GM21390 (cell line): Measurements from ENCODE around the gene WASL.

Experiments used
- ATAC-seq: cut with Tn5 transposase; IDR thresholded peaks from one replicate; pipeline ENCODE4 v1.9.1; 2021; ENCODE audit not compliant: unreplicated experiment

The WASL gene

DNA sequence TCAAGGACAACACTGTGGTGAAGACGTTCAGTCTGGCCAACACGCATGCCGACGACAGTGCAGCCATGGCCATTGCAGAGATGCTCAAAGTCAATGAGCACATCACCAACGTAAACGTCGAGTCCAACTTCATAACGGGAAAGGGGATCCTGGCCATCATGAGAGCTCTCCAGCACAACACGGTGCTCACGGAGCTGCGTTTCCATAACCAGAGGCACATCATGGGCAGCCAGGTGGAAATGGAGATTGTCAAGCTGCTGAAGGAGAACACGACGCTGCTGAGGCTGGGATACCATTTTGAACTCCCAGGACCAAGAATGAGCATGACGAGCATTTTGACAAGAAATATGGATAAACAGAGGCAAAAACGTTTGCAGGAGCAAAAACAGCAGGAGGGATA, 86.5 kb downstream of the WASL start:
- ATAC-seq, result no peak

DNA sequence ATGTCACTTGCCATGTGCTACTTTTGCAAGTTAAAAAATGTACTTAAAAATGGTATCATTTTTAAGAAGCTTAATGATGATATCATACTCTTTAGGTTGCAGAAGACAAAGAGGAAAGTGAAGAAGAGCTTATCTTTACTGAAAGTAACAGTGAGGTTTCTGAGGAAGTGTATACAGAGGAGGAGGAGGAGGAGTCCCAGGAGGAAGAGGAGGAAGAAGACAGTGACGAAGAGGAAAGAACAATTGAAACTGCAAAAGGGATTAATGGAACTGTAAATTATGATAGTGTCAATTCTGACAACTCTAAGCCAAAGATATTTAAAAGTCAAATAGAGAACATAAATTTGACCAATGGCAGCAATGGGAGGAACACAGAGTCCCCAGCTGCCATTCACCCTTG, 87.0 kb downstream of the WASL start:
- no peak for ATAC-seq

DNA sequence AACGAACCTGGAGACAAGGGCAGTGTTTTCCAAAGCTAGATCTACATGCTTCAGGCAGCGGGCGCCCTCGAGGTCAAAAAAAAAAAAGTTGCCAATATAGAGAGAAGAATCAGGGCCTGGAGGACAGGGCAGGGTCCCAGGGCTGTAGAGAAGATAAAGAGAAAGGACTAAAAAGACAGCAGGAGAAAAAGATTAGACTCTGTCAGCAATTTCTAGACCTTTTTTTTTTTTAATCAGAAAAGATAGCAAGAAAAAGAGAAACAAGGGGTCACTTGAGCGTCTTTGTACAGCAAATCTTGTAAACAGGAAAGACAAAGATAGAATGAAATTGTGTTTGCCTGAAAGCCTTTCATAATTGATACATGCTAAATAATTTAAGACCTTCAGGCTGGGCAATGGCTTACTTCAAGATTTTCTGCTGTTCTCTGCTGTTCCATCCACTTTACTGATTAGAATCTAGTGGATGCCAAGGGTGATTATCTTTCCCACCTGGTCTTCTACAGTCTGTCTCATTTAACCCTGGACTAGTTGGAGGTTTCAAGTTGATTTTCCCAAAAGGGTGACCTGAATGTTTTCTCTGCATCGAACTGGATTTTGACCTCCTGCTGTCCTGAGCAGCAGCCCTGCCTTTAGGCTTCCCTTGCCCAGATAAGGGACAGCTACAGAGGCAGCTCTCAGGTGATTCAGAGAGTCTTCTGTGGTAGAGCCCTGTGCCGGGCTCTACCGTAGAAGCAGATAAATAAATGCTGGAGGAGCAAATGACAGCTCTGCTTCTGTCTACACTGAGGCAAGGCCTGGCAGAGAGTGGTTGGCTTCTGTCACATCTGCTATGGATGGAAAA, 88.1 kb downstream of the WASL start:
- no peak for ATAC-seq

DNA sequence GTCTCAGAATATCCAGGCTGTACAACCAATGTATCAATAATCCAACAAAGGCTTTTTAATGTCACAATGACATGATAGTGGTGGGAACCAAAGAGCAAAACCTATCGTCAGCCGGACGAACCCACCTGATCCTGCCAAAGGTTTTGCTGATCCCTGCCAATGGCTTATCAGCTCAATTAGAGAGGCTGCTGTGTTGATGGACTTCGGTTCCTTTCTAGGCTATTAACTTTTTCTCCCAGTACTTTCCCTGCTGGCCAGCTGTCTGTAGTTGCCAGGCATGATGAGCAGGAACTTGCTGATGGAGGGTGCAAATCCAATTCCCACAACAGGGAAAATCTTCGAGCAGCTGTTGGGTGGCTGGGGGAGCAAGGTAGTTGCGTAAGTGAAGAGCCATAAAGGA, 90.8 kb downstream of the WASL start:
- ATAC-seq, result no peak

DNA sequence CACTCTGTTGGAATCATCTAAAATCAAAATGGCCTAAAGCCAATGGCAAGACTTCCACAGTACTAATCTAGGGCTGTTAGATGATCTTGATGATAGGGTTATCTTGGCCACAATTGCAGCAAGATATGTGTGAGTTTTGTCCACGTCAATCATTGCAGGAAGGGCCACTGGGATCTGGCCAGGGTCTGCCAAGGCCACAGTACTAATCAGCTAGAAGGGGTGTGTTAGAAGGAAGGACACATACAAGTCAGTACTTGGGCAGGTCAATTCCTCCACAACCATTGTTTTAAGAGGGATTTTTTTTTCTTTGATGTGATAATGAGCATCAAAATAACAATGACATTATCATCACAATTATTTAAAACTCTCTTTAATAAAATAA, 91.5 kb downstream of the WASL start:
- ATAC-seq, result no peak

DNA sequence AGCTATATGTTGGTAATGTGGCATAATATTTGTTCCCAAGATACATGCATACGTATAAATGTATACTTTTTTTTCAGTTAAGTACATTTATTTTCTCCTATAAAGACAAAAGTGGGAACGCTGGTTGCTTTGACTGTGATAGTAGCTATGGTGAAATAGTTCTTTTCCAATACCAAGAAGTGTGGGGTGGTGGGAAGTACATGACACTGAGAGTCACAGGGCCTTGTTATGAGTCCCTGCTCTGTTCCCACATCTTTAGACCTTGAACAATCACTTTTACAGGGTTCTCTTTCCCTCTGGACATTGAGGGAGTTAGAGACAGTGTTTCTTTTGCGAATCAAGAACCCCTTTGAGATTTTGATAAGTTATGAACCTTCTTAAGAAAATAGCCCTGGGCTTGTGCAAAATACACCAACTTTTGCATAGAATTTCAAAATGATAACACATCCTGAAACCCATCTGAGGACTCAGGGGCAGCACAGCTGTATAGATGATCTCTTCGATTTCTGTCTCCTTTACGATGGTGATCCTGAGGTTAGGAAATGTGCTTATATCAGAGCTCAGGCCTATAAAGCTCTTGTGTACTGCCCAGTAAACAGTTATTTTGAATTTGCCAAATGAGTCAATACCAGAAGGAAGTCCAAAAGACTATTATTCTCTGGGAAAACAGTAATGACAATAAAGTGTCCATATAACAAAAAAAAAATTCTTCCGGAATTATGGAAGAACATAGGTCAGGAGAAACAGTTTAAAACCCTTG, 92.1 kb downstream of the WASL start:
- no peak for ATAC-seq

DNA sequence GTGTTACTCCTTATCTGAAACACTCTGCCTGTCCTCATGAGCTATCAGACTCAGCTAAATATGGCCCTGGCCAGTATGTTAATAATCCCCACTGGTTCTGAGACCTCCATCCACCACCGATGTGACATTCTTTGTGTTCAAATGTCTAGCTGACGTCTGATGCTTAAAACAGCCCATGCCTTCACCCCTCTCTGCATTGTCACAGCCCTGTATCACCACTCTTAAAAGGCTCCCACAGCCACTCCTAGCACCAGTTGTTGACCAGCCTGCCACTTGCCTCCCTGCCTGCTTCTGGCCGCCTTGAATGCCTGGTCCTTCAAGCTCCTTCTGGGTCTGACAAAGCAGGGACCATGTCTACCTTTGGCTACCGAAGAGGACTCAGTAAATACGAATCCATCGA, 93.2 kb downstream of the WASL start, which contains the start of gene LMOD2:
Gene LMOD2, plus strand, starts transcription at position 253 of the 400 bp plus-strand sequence. Its CDS starts 98 bp downstream, at position 351.
- ATAC-seq, result no peak

DNA sequence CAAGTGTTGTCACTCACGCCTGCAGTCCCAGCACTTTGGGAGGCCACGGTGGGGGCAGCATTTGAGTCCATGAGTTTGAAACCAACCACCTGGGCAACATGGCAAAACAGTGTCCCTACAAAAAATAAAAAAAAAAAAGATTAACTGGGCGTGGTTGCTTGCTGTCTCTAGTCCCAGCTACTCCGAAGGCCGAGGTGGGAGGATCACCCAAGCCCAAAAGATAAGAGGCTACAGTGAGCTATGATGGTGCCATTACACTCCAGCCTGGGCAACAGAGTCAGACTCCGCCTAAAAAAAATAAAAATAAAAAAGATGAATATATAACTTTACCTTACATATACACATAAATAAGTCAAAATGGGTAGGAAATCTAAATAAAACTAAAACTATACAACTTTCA, 95.6 kb downstream of the WASL start:
- ATAC-seq, result no peak

DNA sequence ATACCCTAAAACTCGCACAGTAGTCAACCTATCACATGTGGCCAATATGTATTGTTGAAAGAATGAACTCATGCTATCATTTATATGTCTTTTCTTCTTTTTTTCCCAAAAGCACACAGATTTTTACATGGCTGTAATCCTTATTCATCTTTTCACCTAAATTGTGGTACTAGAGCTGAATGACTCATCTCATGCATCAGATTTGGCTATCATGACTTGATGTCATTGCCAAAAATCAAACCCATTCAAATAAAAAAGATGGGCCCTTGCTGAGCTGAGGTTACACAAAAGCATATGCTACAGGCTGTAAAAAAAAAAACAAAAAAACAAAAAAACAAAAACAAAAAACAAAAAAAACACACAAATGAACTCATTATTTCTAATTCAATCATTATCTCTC, 96.4 kb downstream of the WASL start:
- ATAC-seq, result no peak

DNA sequence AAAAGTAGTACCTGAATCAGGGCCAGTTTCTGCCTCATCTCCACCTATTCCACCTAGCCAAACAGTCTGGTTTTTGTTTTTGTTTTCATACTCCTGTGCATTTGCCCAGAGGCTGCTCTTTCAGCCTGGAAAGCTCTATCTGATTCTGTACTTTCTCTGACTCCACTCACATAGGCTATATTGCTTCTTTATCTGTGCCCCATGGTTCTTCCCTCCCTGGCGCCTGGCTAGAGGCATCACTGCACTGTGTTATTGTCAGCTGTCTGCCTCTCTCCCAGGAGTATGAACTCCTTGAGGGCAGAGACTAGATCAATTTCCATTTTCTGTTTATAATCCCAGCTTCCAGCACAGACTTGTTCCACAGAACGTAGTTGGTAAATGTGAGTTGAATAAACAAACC, 98.2 kb downstream of the WASL start:
- no peak for ATAC-seq

DNA sequence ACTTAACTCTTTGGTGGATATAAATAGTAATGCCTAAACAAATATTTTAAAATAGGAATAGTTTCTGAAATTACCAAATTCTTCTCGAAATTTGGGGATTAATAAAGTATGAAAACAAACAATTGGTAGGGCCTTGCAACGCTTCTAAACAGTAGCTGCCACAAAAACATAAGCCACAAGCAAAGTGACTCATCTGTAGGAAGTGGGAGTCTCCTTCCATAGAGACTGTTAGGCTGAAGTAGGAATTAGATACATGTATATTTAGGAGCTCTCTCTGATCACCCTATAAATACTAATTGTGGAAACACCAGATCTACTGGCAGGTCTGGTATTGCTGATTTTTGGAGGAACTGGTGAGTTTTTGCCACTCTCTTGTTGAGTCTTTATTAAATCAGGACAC, 98.8 kb downstream of the WASL start:
- ATAC-seq, result no peak

DNA sequence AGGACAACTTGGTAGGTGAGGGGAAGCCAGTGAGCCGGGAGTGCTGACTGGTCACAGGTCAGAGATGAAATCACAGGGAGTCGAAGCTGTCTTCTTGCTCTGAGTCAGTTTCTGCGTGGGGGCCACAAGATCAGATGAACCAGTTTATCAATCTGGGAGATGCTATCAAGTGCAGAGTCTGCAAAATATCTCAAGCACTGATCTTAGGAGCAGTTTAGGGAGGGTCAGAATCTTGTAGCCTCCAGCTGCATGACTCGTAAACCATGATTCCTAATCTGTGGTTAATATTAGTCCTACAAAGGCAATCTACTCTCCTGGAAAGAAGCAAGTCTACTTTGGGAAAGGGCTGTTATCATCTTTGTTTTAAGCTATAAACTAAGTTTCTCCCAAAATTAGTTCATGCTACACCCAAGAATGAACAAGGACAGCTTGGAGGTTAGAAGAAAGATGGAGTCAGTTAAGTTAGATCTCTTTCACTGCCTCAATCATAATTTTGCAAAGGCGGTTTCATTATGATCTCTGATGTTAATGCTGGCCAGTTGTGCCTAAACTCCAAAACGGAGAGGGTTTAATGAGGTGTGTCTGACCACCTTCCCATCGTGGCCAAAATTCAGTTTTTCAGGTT, 101.6 kb downstream of the WASL start:
- ATAC-seq, result no peak

DNA sequence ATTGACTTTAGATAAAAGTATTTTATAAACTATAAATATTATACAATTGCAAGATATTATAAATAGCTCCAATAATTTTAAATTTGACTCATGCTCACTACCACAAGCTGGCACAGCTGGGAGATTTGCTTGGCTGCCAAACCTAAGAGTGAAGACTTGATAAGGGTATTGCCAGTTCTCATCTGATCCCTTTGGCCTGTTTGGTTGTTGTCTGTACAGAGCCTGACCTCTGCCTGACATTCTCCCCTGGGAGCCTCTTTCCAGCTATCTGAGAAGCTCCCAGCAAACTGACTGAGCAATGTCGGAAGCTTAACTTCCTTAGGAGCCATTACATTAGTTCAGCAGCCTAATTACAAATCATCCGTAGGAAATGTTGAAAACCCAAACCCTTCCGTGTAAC, 103.3 kb downstream of the WASL start:
- no peak for ATAC-seq

DNA sequence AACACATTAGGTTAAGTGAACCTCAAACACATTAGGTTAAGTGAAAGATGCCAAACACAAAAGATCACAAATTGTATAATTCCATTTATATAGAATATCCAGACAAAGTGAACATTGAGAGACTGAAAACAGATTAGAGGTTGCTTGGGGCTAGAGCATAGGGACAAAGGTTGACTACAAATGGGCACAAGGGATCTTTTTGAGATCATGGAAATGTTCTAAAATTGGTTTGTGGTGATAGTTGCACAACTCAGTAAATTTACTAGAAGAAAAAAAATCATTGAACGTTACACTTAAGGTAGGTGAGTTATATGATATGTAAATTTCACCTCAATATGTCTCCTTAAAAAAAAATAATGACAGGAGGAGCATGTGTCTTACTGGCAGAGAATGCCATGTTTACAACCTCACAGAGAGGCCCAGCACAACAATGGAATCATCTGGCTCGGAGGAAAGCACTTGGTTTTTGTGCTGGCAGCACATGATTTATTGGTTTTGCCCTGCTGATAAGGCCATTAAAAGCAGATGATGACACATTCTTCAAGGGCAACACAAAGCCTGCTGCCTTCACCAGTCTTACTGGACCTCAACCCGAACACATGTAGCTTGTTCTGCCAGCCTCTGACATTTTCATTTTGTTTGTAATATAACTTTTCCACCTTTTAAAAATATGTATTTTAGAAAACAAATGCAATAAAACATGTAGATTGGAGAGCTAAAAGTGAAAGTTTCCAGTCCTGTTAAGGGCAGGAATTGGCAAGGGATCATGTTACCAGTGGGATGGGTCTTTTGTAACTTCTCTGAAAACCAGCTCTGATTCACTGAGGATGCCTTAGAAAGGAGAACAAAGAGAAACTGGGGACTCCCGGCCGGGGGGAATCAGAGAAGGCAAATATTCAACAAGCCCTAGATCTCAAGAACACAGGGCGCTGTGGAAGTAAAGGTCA, 105.0 kb downstream of the WASL start:
- no peak for ATAC-seq

DNA sequence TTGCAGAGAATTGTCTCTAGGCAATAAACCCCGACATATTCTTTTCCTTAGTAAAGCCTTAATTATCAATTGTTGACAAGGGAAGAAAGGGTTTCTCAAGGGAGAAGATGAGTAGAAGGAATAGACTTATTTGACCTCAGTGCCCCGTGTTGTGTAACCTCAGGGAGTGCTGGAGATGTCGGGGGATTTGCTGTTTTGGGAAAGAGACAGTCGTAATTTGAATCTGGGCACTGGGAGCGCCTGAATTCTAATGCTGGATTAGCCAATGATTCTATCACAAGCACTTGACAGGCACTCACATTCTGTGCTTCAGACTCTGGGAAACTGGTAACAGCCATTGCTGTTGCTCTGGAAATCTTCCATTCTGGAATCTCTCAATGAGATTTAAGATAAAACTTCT, 106.9 kb downstream of the WASL start:
- ATAC-seq, result no peak

DNA sequence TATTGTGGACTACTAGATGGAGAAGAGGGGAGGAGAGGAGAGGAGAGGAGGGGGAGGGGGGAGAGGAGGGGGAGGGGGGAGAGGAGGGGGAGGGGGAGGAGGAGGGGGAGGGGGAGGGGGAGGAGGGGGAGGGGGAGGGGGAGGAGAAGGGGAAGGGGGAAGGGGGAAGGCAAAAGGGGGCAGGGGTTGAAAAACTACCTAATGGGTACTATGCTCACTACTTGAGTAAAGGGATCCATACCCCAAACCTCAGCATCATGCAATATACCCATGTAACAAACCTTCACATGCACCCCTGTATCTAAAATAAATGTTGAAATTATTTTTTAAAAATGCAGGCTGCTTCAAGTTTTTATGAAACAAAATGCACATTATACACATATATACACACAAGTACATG, 108.2 kb downstream of the WASL start:
- ATAC-seq, result no peak

DNA sequence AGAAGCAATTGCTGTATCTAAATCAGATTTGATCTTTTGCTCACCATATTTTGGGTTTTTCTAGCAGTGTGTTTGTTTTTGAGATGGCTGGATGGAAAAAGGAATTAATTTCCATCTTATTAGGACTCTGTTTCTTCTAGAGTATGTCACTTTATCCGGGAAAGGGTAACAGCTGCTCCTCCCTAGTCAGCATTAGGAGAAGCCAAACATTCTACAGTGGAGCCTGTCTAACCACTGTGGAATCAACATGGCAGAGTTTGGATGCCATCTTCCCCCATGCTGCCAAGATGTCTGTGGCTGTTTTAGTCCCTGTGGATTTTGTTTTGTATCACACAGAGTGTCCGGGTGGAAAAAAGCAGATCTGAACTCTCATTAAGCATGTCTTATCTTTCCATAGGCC, 109.2 kb downstream of the WASL start:
- ATAC-seq, result no peak

DNA sequence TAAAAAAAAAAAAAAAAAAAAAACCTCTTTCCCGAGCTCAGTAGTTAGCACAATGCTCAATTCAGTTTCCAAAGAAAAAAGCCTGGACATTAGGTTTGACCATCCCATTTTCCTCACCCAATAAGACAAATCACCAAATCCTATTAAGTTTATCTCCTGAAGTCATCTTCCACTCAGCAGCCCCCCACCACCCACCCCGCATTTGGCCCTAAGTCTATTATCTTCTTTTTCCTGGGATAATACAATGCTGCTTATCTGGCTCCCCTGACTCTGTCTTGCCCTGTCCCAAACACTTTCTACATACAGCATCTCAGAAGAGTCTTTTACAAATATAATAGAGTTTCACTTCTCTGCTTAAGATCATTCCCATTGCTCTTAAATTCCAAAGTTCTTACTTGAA, 110.9 kb downstream of the WASL start:
- ATAC-seq, result no peak

DNA sequence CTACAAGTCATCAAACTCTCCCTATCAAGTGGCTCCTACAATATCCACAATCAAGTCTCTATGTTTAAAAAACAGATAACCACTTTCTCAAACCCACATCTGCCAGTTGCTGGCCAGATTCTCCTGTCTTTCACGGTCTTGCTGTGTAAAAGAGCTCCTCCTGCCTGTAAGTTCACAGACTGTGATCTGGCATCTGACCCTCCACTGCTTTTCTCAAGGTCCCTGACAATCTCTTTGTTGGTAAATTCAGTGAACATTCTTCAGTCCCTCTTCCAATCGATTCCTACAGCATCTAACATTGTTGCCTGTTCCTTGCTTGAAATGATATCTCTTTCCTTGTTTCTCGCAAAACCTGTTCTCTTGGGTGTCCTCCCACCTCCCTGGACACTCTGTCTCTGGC, 111.6 kb downstream of the WASL start:
- no peak for ATAC-seq

DNA sequence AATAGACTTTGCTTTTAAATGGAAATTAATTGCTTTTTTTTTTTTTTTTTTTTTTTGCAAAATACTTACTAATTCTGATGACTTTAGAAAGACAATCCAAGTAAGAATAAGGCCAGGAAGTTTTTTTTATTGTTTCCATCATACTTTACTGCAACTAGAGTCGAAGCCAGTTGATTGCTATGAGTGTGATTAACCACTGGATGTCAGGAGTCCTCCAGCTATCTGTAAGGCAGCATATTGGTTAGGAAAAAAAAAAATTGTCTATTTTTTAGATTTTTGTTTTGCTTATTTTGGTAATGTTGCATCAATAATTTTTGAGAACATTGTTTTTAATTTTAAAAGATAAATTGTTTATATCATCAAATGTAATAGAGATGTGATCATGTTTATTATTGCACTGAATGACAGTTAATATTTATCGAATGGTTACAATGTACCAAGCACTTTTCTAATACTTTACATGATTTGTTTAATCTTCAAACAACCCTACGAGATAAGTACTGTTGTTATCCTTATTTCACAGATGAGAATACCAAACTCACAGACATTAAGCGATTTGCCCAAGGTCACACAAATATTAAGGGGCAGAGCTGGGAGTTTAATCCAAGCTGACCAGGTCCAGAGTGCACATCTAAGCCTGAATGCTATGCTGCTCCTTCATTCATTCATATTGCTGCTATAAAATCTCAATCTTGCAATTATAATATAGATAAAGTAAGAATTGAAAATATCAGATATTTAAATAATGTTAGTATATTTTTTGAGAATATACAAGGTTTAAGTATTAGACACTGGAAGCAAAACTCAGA, 113.0 kb downstream of the WASL start:
- no peak for ATAC-seq
